ENCODE measurements around the gene CUBN. TPM values are rescaled to one million over a fixed set of nuclear protein-coding genes. Genes with fewer than 3 reads are reported as not detected.

CUBN gene
- total RNA-seq, 1 experiment from 2014 or later: 0.80 TPM

DNA sequence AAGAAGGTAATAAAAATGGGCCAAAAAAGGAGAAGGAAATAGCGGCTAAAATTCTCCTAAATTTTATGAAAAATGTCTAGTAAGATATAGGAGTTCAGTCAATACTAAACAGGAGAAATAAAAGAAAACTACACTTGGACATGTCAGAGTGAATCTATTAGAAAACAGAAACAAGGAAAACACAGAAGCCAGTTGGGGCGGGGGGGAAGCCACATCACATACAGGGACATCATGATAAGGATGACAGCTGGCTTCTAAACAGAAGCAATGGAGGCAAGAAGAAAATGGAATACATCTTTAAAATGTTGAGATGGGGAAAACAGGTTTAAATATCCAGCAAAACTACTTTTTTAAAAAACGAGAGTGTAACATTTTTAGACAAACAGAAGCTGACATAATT, 77.8 kb downstream of the CUBN start:
- Histone ChIP-seq H3K79me2 (ENCODE audit: low read length) (no peaks in the 10 kb centered on the region), H3K9me3 (ENCODE audit: low read length) (no peaks in the 10 kb centered on the region), H3K9me2 (replicated peaks; ENCODE audit: low read length) (no peaks in the 10 kb centered on the region), H3K27me3 (ENCODE audit: low read length) (no peaks in the 10 kb centered on the region), H3K27ac (ENCODE audit: low read length) (no peak overlapping the region), H3K9ac (ENCODE audit: low read length) (no peak overlapping the region), H3K4me3 (ENCODE audit: low read length) (no peak overlapping the region), H2AFZ (ENCODE audit: low read length) (no peak overlapping the region), H3K4me1 (ENCODE audit: insufficient read depth, low read length) (peaks cover 4% of the 10 kb centered on the region; the same call in 1 of the 2 replicates), H4K20me1 (ENCODE audit: low read length) (no peaks in the 10 kb centered on the region), H3F3A (ENCODE audit: low read length, unreplicated experiment) (no peaks in the 10 kb centered on the region), H3K4me2 (ENCODE audit: low read length) (no peak overlapping the region), H3K36me3 (ENCODE audit: low read depth, low read length) (no peaks in the 10 kb centered on the region)
- ATAC-seq: no peak
- TF ChIP-seq EZH2phosphoT487 (IDR thresholded peaks at IDR 0.05; ENCODE audit: borderline replicate concordance, low read length): no peak
- TF ChIP-seq CTCF (conservative IDR thresholded peaks at IDR 0.05; ENCODE audit: low read depth, low read length): no peak
- TF ChIP-seq EZH2 (IDR thresholded peaks at IDR 0.05; ENCODE audit: low read length, unreplicated experiment): no peak
- intact Hi-C loops (cut with micrococcal nuclease): no loop called here
- no peak for DNase-seq
- no TSS peak for BruUV-seq (replicated peaks)
- POLR2A ChIA-PET (ENCODE audit: unreplicated experiment): no interaction called here
- CTCF ChIA-PET: no interaction called here

GRCh38 chr10:17049195-17049594, 80.4 kb downstream of the CUBN start:
- no peaks in the 10 kb centered on the region for H3K79me2 ChIP-seq (ENCODE audit: low read length)
- ChIA-PET CTCF (no interaction called here), POLR2A (ENCODE audit: unreplicated experiment) (no interaction called here)
- ATAC-seq (no peak), DNase-seq (no peak)
- no peak overlapping the region for H3K9ac ChIP-seq (ENCODE audit: low read length)
- no peak overlapping the region for H3K27ac ChIP-seq (ENCODE audit: low read length)
- H3K4me3 ChIP-seq (ENCODE audit: low read length): no peak overlapping the region
- no peaks in the 10 kb centered on the region for H3K4me1 ChIP-seq (ENCODE audit: insufficient read depth, low read length)
- no peaks in the 10 kb centered on the region for H3K27me3 ChIP-seq (ENCODE audit: low read length)
- H4K20me1 ChIP-seq (ENCODE audit: low read length): no peaks in the 10 kb centered on the region
- intact Hi-C loops (cut with micrococcal nuclease): no loop called here
- no peaks in the 10 kb centered on the region for H3K9me3 ChIP-seq (ENCODE audit: low read length)
- TF ChIP-seq CTCF (conservative IDR thresholded peaks at IDR 0.05; ENCODE audit: low read depth, low read length) (no peak), EZH2 (IDR thresholded peaks at IDR 0.05; ENCODE audit: low read length, unreplicated experiment) (no peak), EZH2phosphoT487 (IDR thresholded peaks at IDR 0.05; ENCODE audit: borderline replicate concordance, low read length) (no peak)
- H3K4me2 ChIP-seq (ENCODE audit: low read length): no peak overlapping the region
- no peaks in the 10 kb centered on the region for H3F3A ChIP-seq (ENCODE audit: low read length, unreplicated experiment)
- no peak overlapping the region for H2AFZ ChIP-seq (ENCODE audit: low read length)
- BruUV-seq (replicated peaks): no TSS peak
- H3K9me2 ChIP-seq (replicated peaks; ENCODE audit: low read length): no peaks in the 10 kb centered on the region
- no peaks in the 10 kb centered on the region for H3K36me3 ChIP-seq (ENCODE audit: low read depth, low read length)

DNA sequence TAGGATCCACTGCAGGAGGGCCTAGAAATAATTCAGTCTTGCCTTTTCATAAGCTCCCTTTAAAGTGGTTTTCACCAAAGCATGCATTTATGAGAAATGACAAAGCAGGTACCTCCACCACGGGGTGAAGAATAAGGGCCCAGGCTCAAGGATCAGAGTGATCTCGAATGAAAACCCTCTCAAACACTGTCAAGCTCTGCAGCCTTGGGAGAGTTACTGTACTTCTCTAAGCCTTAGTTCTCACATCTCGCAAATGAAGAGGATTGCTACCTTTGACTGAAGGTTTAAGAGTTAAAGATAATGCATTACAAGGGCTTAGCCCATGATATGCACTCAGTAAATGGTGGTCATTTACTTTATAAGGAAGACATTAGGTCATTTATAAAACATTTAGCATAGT, 81.7 kb downstream of the CUBN start:
- H3K36me3 ChIP-seq (ENCODE audit: low read depth, low read length): no peaks in the 10 kb centered on the region
- H4K20me1 ChIP-seq (ENCODE audit: low read length): no peaks in the 10 kb centered on the region
- ATAC-seq (no peak), DNase-seq (no peak)
- no peaks in the 10 kb centered on the region for H3K9me3 ChIP-seq (ENCODE audit: low read length)
- H3K79me2 ChIP-seq (ENCODE audit: low read length): no peaks in the 10 kb centered on the region
- H3K9ac ChIP-seq (ENCODE audit: low read length): no peak overlapping the region
- H3K27me3 ChIP-seq (ENCODE audit: low read length): no peaks in the 10 kb centered on the region
- no peaks in the 10 kb centered on the region for H3K9me2 ChIP-seq (replicated peaks; ENCODE audit: low read length)
- ChIA-PET POLR2A (ENCODE audit: unreplicated experiment) (no interaction called here), CTCF (no interaction called here)
- H3K4me2 ChIP-seq (ENCODE audit: low read length): no peak overlapping the region
- H3F3A ChIP-seq (ENCODE audit: low read length, unreplicated experiment): no peaks in the 10 kb centered on the region
- H2AFZ ChIP-seq (ENCODE audit: low read length): no peak overlapping the region
- intact Hi-C loops (cut with micrococcal nuclease): no loop called here
- no peaks in the 10 kb centered on the region for H3K4me1 ChIP-seq (ENCODE audit: insufficient read depth, low read length)
- no peak overlapping the region for H3K4me3 ChIP-seq (ENCODE audit: low read length)
- no TSS peak for BruUV-seq (replicated peaks)
- H3K27ac ChIP-seq (ENCODE audit: low read length): no peak overlapping the region
- TF ChIP-seq EZH2 (IDR thresholded peaks at IDR 0.05; ENCODE audit: low read length, unreplicated experiment): no peak
- no peak for TF ChIP-seq EZH2phosphoT487 (IDR thresholded peaks at IDR 0.05; ENCODE audit: borderline replicate concordance, low read length)
- no peak for TF ChIP-seq CTCF (conservative IDR thresholded peaks at IDR 0.05; ENCODE audit: low read depth, low read length)
